ENCODE measurements around the gene FLYWCH2. TPM values are rescaled to one million over a fixed set of nuclear protein-coding genes. Genes with fewer than 3 reads are reported as not detected.
A peak's percentile ranks its signal among the peaks of the same experiment; 100 is the strongest.
"Not testable (repeated sequence)": the region's sequence is repeated elsewhere in the genome, so short reads cannot be mapped to it uniquely, and the experiment has no call there.

The FLYWCH2 gene
- total RNA-seq, 1 experiment from 2014 or later, result 16.5 TPM

DNA sequence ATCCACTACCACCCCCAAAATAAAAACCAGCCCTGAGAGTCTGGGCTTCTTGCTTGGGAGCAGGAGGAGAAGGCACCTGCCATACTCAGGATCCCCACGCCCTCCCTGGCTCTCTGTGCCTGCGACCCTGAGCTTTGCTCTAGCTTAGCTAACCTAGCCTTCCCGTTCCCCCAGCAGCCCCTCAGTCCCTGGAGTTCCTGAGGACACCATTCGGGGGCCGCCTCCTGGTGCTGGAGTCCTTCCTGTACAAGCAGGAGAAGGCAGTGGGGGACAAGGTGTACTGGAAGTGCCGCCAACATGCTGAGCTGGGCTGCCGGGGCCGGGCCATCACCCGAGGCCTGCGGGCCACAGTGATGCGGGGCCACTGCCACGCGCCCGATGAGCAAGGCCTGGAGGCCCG is 47.2 kb downstream of the FLYWCH2 start:
- no peaks in the 10 kb centered on the region for H3K9me3 ChIP-seq (ENCODE audit: control insufficient read depth, low read depth, low read length)
- H4K5ac ChIP-seq (ENCODE audit: insufficient read length, low read depth, low read length), result no peak overlapping the region
- DNase-seq, result no peak
- H4K8ac ChIP-seq (replicated peaks; ENCODE audit: insufficient read length, low read depth, low read length), result no peak overlapping the region
- H3K14ac ChIP-seq (ENCODE audit: insufficient read depth, low read length), result no peak overlapping the region
- H2BK5ac ChIP-seq (ENCODE audit: insufficient read length, low read length), result no peak overlapping the region
- no peaks in the 10 kb centered on the region for H3K79me2 ChIP-seq (ENCODE audit: insufficient read depth, low read length)
- H3T11ph ChIP-seq (ENCODE audit: low read length), result no peak overlapping the region
- H3K4me1 Mint-ChIP-seq, result peaks cover 27 to 29% of the 10 kb centered on the region in 2 experiments
- H3K4ac ChIP-seq (ENCODE audit: low read depth, low read length), result no peak overlapping the region
- H3K79me1 ChIP-seq (ENCODE audit: insufficient read depth, low read depth, low read length, poor library complexity, severe bottlenecking), result no peaks in the 10 kb centered on the region
- H3K4me3 Mint-ChIP-seq, result no peak overlapping the region
- H2AK5ac ChIP-seq (ENCODE audit: insufficient read length, low read length), result no peak overlapping the region
- H3K56ac ChIP-seq (ENCODE audit: insufficient read length, low read depth, low read length), result no peak overlapping the region
- no peak overlapping the region for H3K9ac ChIP-seq (ENCODE audit: extremely low read depth, insufficient read length, low read length)
- WGBS (ENCODE audit: extremely low coverage, insufficient read length, low lambda C conversion rate), result no CpG with 5 or more reads among the region's 15 CpGs
- TF ChIP-seq CTCF (conservative IDR thresholded peaks at IDR 0.05), result no peak
- H2BK15ac ChIP-seq (ENCODE audit: low read depth, low read length), result no peak overlapping the region
- no peak overlapping the region for H2AFZ ChIP-seq (ENCODE audit: low read length)
- H3K27ac ChIP-seq (ENCODE audit: insufficient read length, low read depth, low read length), result no peak overlapping the region
- no peak overlapping the region for H4K91ac ChIP-seq (ENCODE audit: insufficient read length, low read depth, low read length)
- no peak overlapping the region for H3K4me2 ChIP-seq (ENCODE audit: insufficient read depth, insufficient read length, low read length)
- H3K23ac ChIP-seq (ENCODE audit: insufficient read length, low read depth, low read length), result no peak overlapping the region
- no peak overlapping the region for H2BK120ac ChIP-seq (ENCODE audit: low read depth, low read length, poor library complexity, severe bottlenecking)
- no peaks in the 10 kb centered on the region for H3K4me1 ChIP-seq (ENCODE audit: insufficient read depth, low read length)
- no peak overlapping the region for H2BK12ac ChIP-seq (ENCODE audit: insufficient read length, low read depth, low read length)
- no peaks in the 10 kb centered on the region for H4K20me1 ChIP-seq (ENCODE audit: control insufficient read depth, insufficient read depth, insufficient read length)
- H3K18ac ChIP-seq (ENCODE audit: insufficient read length, low read depth, low read length), result no peak overlapping the region
- peaks cover 9 to 20% (median 17%) of the 10 kb centered on the region in 3 experiments for H3K36me3 Mint-ChIP-seq (ENCODE audit: insufficient read depth in 1 of 3, low read depth in 3 of 3)
- H3K9me3 Mint-ChIP-seq, result peaks cover 10 to 11% of the 10 kb centered on the region in 2 experiments
- peaks cover 6% of the 10 kb centered on the region for H3K27me3 Mint-ChIP-seq (ENCODE audit: low read depth)
- H2BK20ac ChIP-seq (ENCODE audit: low read depth, low read length, poor library complexity, severe bottlenecking), result no peak overlapping the region
- no peaks in the 10 kb centered on the region for H3K27me3 ChIP-seq (ENCODE audit: insufficient read depth, low read length)
- peak overlapping the region in 1 of 3 experiments; percentile 55; a peak in 1 of 7 replicates for H3K27ac Mint-ChIP-seq
- H3K23me2 ChIP-seq (ENCODE audit: insufficient read length, low read depth, low read length, poor library complexity, severe bottlenecking), result peaks cover 5% of the 10 kb centered on the region

- not testable (repeated sequence) for H3K18ac ChIP-seq (ENCODE audit: insufficient read length, low read depth, low read length); H2AK5ac ChIP-seq (ENCODE audit: insufficient read length, low read length); H3K14ac ChIP-seq (ENCODE audit: insufficient read depth, low read length); H3T11ph ChIP-seq (ENCODE audit: low read length); H3K4me1 ChIP-seq (ENCODE audit: insufficient read depth, low read length); H3K4me3 Mint-ChIP-seq; H3K79me2 ChIP-seq (ENCODE audit: insufficient read depth, low read length); H2BK120ac ChIP-seq (ENCODE audit: low read depth, low read length, poor library complexity, severe bottlenecking); H4K5ac ChIP-seq (ENCODE audit: insufficient read length, low read depth, low read length); H3K27me3 ChIP-seq (ENCODE audit: insufficient read depth, low read length); H4K8ac ChIP-seq (replicated peaks; ENCODE audit: insufficient read length, low read depth, low read length); H2BK20ac ChIP-seq (ENCODE audit: low read depth, low read length, poor library complexity, severe bottlenecking); H3K23me2 ChIP-seq (ENCODE audit: insufficient read length, low read depth, low read length, poor library complexity, severe bottlenecking); DNase-seq; H3K9me3 ChIP-seq (ENCODE audit: control insufficient read depth, low read depth, low read length); H2BK5ac ChIP-seq (ENCODE audit: insufficient read length, low read length); H3K4ac ChIP-seq (ENCODE audit: low read depth, low read length); H3K9ac ChIP-seq (ENCODE audit: extremely low read depth, insufficient read length, low read length); H2BK15ac ChIP-seq (ENCODE audit: low read depth, low read length); H3K27ac ChIP-seq (ENCODE audit: insufficient read length, low read depth, low read length); H3K79me1 ChIP-seq (ENCODE audit: insufficient read depth, low read depth, low read length, poor library complexity, severe bottlenecking); H2AFZ ChIP-seq (ENCODE audit: low read length); H3K27me3 Mint-ChIP-seq (ENCODE audit: low read depth); H3K4me2 ChIP-seq (ENCODE audit: insufficient read depth, insufficient read length, low read length); H3K23ac ChIP-seq (ENCODE audit: insufficient read length, low read depth, low read length); H3K56ac ChIP-seq (ENCODE audit: insufficient read length, low read depth, low read length); H4K91ac ChIP-seq (ENCODE audit: insufficient read length, low read depth, low read length); H2BK12ac ChIP-seq (ENCODE audit: insufficient read length, low read depth, low read length); H4K20me1 ChIP-seq (ENCODE audit: control insufficient read depth, insufficient read depth, insufficient read length)
- no CpG with 5 or more reads among the region's 13 CpGs for WGBS (ENCODE audit: extremely low coverage, insufficient read length, low lambda C conversion rate)
- H3K36me3 Mint-ChIP-seq (ENCODE audit: insufficient read depth in 1 of 3, low read depth in 3 of 3), result peaks cover 9 to 25% (median 17%) of the 10 kb centered on the region in 3 experiments
- H3K27ac Mint-ChIP-seq, result peak overlapping the region in 1 of 3 experiments; percentile 48; a peak in 1 of 7 replicates
- peaks cover 22 to 23% of the 10 kb centered on the region in 2 experiments for H3K4me1 Mint-ChIP-seq
- H3K9me3 Mint-ChIP-seq, result peaks cover 10 to 11% of the 10 kb centered on the region in 2 experiments
Observed at GRCh38 chr16:2931231-2931914, 48.4 kb downstream of the FLYWCH2 start.

Data from H9 (cell line).